ENCODE data around the gene SPATA12. TPM values are rescaled to one million over a fixed set of nuclear protein-coding genes. Genes with fewer than 3 reads are reported as not detected.

The SPATA12 gene
- total RNA-seq, 4 donors from 2014 or later = not detected

GRCh38 chr3:57105585-57105984, 45.1 kb downstream of the SPATA12 start:
- no peak for DNase-seq (ENCODE audit: low spot score in 2 of 2)
- Histone ChIP-seq H3K36me3 (peaks cover 6% of the 10 kb centered on the region), H3K27me3 (no peaks in the 10 kb centered on the region), H3K4me1 (no peaks in the 10 kb centered on the region), H3K9me3 (no peaks in the 10 kb centered on the region), H3K27ac (no peak overlapping the region), H3K4me3 (no peak overlapping the region)
- TF ChIP-seq CTCF (IDR thresholded peaks at IDR 0.05) (no peak), EP300 (IDR thresholded peaks at IDR 0.05) (no peak)
- 97% methylated on average over 9 of the region's 9 CpGs for WGBS

- Histone ChIP-seq H3K27ac (no peak overlapping the region), H3K9me3 (no peaks in the 10 kb centered on the region), H3K4me3 (no peak overlapping the region), H3K36me3 (peaks cover 6% of the 10 kb centered on the region), H3K27me3 (no peaks in the 10 kb centered on the region), H3K4me1 (no peaks in the 10 kb centered on the region)
- WGBS = 90% methylated on average over 8 of the region's 8 CpGs
- DNase-seq (ENCODE audit: low spot score in 2 of 2) = no peak
- TF ChIP-seq EP300 (IDR thresholded peaks at IDR 0.05) = no peak
- TF ChIP-seq POLR2A (IDR thresholded peaks at IDR 0.05) = no peak
- no peak for TF ChIP-seq POLR2AphosphoS5 (IDR thresholded peaks at IDR 0.05)
- TF ChIP-seq CTCF (IDR thresholded peaks at IDR 0.05) = no peak
Measured at GRCh38 chr3:57108684-57109083, 48.2 kb downstream of the SPATA12 start.

- TF ChIP-seq POLR2AphosphoS5 (IDR thresholded peaks at IDR 0.05) = no peak
- no peak for TF ChIP-seq CTCF (IDR thresholded peaks at IDR 0.05)
- no peak for TF ChIP-seq EP300 (IDR thresholded peaks at IDR 0.05)
- TF ChIP-seq POLR2A (IDR thresholded peaks at IDR 0.05) = no peak
- Histone ChIP-seq H3K36me3 (peaks cover 6% of the 10 kb centered on the region), H3K27me3 (no peaks in the 10 kb centered on the region), H3K4me3 (no peak overlapping the region), H3K4me1 (no peaks in the 10 kb centered on the region), H3K9me3 (no peaks in the 10 kb centered on the region), H3K27ac (no peak overlapping the region)
- 82% methylated on average over 15 of the region's 15 CpGs for WGBS
- no peak for DNase-seq (ENCODE audit: low spot score in 2 of 2)
Measured at GRCh38 chr3:57109437-57110199, 49.2 kb downstream of the SPATA12 start.

GRCh38 chr3:57110214-57110613, 49.8 kb downstream of the SPATA12 start:
- DNase-seq (ENCODE audit: low spot score in 2 of 2) = no peak
- Histone ChIP-seq H3K36me3 (peaks cover 6% of the 10 kb centered on the region), H3K9me3 (no peaks in the 10 kb centered on the region), H3K4me3 (no peak overlapping the region), H3K27ac (no peak overlapping the region), H3K27me3 (no peaks in the 10 kb centered on the region), H3K4me1 (no peaks in the 10 kb centered on the region)
- TF ChIP-seq CTCF (IDR thresholded peaks at IDR 0.05) = no peak
- no peak for TF ChIP-seq EP300 (IDR thresholded peaks at IDR 0.05)
- TF ChIP-seq POLR2A (IDR thresholded peaks at IDR 0.05) = no peak
- no peak for TF ChIP-seq POLR2AphosphoS5 (IDR thresholded peaks at IDR 0.05)
- 71% methylated on average over 4 of the region's 4 CpGs for WGBS

GRCh38 chr3:57110798-57111197, 50.3 kb downstream of the SPATA12 start:
- Histone ChIP-seq H3K36me3 (peaks cover 6% of the 10 kb centered on the region), H3K9me3 (no peaks in the 10 kb centered on the region), H3K27me3 (no peaks in the 10 kb centered on the region), H3K4me1 (no peaks in the 10 kb centered on the region), H3K4me3 (no peak overlapping the region), H3K27ac (no peak overlapping the region)
- no peak for DNase-seq (ENCODE audit: low spot score in 2 of 2)
- WGBS = 87% methylated on average over 14 of the region's 14 CpGs
- TF ChIP-seq CTCF (IDR thresholded peaks at IDR 0.05) (no peak), EP300 (IDR thresholded peaks at IDR 0.05) (no peak), POLR2AphosphoS5 (IDR thresholded peaks at IDR 0.05) (no peak), POLR2A (IDR thresholded peaks at IDR 0.05) (no peak)

Data from suprapubic skin (tissue), 4 donors.